Activated CD4-positive, alpha-beta T cell treated with anti-CD3 and anti-CD28 coated beads, Interleukin-2, amount 10 ng/mL, durations not matched to agents 7 days and 5 days (primary cell): ENCODE measurements around the gene C16orf86. TPM values are rescaled to one million over a fixed set of nuclear protein-coding genes. Genes with fewer than 3 reads are reported as not detected.

Experiments used
- CTCF ChIA-PET: fragments of 350-600 bp; sonication (Branson Sonifier 250); formaldehyde crosslinking; loops from one replicate; lab custom pipeline; 2021; ENCODE audit warnings: antibody characterized with exemption; lab: Charles Lee
- POLR2A ChIA-PET: fragments of 350-600 bp; sonication (Branson Sonifier 250); formaldehyde crosslinking; loops from one replicate; lab custom pipeline; 2021; ENCODE audit warnings: antibody characterized with exemption; lab: Charles Lee
- DNase-seq: peaks from one replicate; pipeline ENCODE4 v3.0.0-alpha.2; 2020
- H3K27ac Mint-ChIP-seq: one replicate; pipeline ENCODE4 v1.8.0; 2021; ENCODE audit warnings: mild to moderate bottlenecking, moderate library complexity, mixed read lengths
- H3K27me3 Mint-ChIP-seq: one replicate; pipeline ENCODE4 v1.8.0; 2021; ENCODE audit warnings: mixed read lengths
- H3K36me3 Mint-ChIP-seq: one replicate; pipeline ENCODE4 v1.8.0; 2021; ENCODE audit warnings: low read depth, mixed read lengths
- H3K4me1 Mint-ChIP-seq: one replicate; pipeline ENCODE4 v1.8.0; 2021; ENCODE audit warnings: mixed read lengths
- H3K4me3 Mint-ChIP-seq: one replicate; pipeline ENCODE4 v1.8.0; 2021; ENCODE audit warnings: mild to moderate bottlenecking, moderate library complexity, mixed read lengths
- H3K9me3 Mint-ChIP-seq: one replicate; pipeline ENCODE4 v1.8.0; 2021; ENCODE audit warnings: mixed read lengths
- total RNA-seq, 2 experiments: library from RNA; stranded (reverse); gene quantifications; one replicate each; pipeline ENCODE4 v1.2.3, GENCODE V29; 2021

Gene C16orf86
- total RNA-seq, 2 experiments from 2014 or later = 3.8 to 4.8 TPM

- CTCF ChIA-PET = interaction anchor here (0.6 to 1.4 kb wide), 4 partner anchors 11 to 428 kb away, joined by 3 to 6 read pairs (median 3); partner anchors contain the start of gene GFOD2
- no peaks in the 10 kb centered on the region for H3K27me3 Mint-ChIP-seq
- peaks cover 6% of the 10 kb centered on the region for H3K9me3 Mint-ChIP-seq
- peaks cover 3% of the 10 kb centered on the region for H3K36me3 Mint-ChIP-seq
- DNase-seq = no peak
- POLR2A ChIA-PET = interaction anchor here (0.5 kb wide), 1 partner anchor 185 kb away, joined by 3 read pairs; no protein-coding TSS in a partner anchor
- H3K4me1 Mint-ChIP-seq = peaks cover 20% of the 10 kb centered on the region
- H3K27ac Mint-ChIP-seq = no peak overlapping the region
- H3K4me3 Mint-ChIP-seq = no peak overlapping the region
Measured at GRCh38 chr16:67708368-67708771, 41.8 kb downstream of the C16orf86 start.

- ChIA-PET POLR2A (interaction anchor here (0.5 kb wide), 1 partner anchor 184 kb away, joined by 3 read pairs; no protein-coding TSS in a partner anchor), CTCF (interaction anchor here (1.4 kb wide), 1 partner anchor 108 kb away, joined by 6 read pairs; no protein-coding TSS in a partner anchor)
- H3K36me3 Mint-ChIP-seq = no peaks in the 10 kb centered on the region
- H3K27ac Mint-ChIP-seq = no peak overlapping the region
- H3K9me3 Mint-ChIP-seq = no peaks in the 10 kb centered on the region
- H3K4me3 Mint-ChIP-seq = no peak overlapping the region
- H3K4me1 Mint-ChIP-seq = peaks cover 17% of the 10 kb centered on the region
- H3K27me3 Mint-ChIP-seq = no peaks in the 10 kb centered on the region
- no peak for DNase-seq
Measured at GRCh38 chr16:67709050-67709449, 42.4 kb downstream of the C16orf86 start.

GRCh38 chr16:67710607-67711006 is 44.0 kb downstream of the C16orf86 start:
- POLR2A ChIA-PET = no interaction called here
- no peaks in the 10 kb centered on the region for H3K36me3 Mint-ChIP-seq
- H3K27ac Mint-ChIP-seq = no peak overlapping the region

DNA sequence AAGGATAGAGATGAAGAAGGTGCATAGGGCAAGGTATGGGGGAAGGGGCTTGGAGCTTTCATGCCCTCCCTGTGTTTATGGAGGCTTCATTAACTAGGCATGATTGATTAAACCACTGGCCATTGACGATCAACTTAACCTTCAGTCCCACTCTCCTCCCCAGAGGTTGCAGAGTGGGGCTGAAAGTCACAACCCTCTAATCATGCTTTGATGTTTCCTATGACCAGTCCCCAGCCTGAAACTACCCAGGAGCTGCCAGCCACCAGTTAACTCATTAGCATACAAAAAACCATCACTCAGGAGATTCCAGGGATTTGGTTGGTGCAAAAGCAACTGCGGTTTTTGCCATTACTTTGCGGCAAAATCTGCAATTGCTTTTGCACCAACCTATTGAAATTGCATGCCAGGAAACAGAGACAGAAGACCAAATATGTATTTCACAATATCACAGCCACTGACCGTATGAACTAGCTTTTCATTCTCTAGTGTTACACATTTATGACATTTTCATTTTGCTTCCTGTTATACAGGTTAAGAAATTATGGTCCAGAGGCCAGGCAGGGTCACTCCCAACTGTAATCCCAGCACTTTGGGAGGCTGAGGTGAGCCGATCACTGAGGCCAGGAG is 47.1 kb downstream of the C16orf86 start:
- Mint-ChIP-seq H3K4me1 (peaks cover 19% of the 10 kb centered on the region), H3K4me3 (no peak overlapping the region), H3K27me3 (no peaks in the 10 kb centered on the region), H3K36me3 (no peaks in the 10 kb centered on the region), H3K27ac (no peak overlapping the region), H3K9me3 (no peaks in the 10 kb centered on the region)
- ChIA-PET POLR2A (no interaction called here), CTCF (interaction anchor here (1.3 kb wide), 1 partner anchor 9 kb away, joined by 6 read pairs; no protein-coding TSS in a partner anchor)
- no peak for DNase-seq

More at GRCh38 chr16:67710607-67711006, 44.0 kb downstream of the C16orf86 start:
- Mint-ChIP-seq H3K4me1 (peaks cover 8% of the 10 kb centered on the region), H3K9me3 (no peaks in the 10 kb centered on the region), H3K4me3 (no peak overlapping the region), H3K27me3 (no peaks in the 10 kb centered on the region)
- DNase-seq = no peak
- CTCF ChIA-PET = interaction anchor here (0.9 to 1.0 kb wide), 2 partner anchors 51 to 189 kb away, joined by 3 to 4 read pairs; no protein-coding TSS in a partner anchor

GRCh38 chr16:67714522-67714921 is 47.9 kb downstream of the C16orf86 start:
- no peak overlapping the region for H3K27ac Mint-ChIP-seq
- no peak overlapping the region for H3K4me3 Mint-ChIP-seq
- H3K9me3 Mint-ChIP-seq = no peaks in the 10 kb centered on the region
- POLR2A ChIA-PET = no interaction called here
- peaks cover 19% of the 10 kb centered on the region for H3K4me1 Mint-ChIP-seq
- DNase-seq = no peak
- H3K36me3 Mint-ChIP-seq = no peaks in the 10 kb centered on the region
- CTCF ChIA-PET = interaction anchor here (0.6 to 3.0 kb wide), 4 partner anchors 8 to 514 kb away, joined by 3 to 12 read pairs (median 5); partner anchors contain the start of gene ATP6V0D1
- H3K27me3 Mint-ChIP-seq = no peaks in the 10 kb centered on the region

GRCh38 chr16:67716097-67716496 is 49.5 kb downstream of the C16orf86 start:
- H3K27ac Mint-ChIP-seq = no peak overlapping the region
- ChIA-PET POLR2A (no interaction called here), CTCF (interaction anchor here (0.6 to 3.0 kb wide), 5 partner anchors 11 to 179 kb away, joined by 3 to 12 read pairs (median 3); partner anchors contain the start of gene C16orf86)
- no peak for DNase-seq
- no peak overlapping the region for H3K4me3 Mint-ChIP-seq
- H3K4me1 Mint-ChIP-seq = peaks cover 34% of the 10 kb centered on the region
- H3K27me3 Mint-ChIP-seq = no peaks in the 10 kb centered on the region
- no peaks in the 10 kb centered on the region for H3K9me3 Mint-ChIP-seq
- no peaks in the 10 kb centered on the region for H3K36me3 Mint-ChIP-seq

Other genes with a start within 250 kb of the C16orf86 start
- not detected for gene HSD11B2, start 235.7 kb upstream of the C16orf86 start, total RNA-seq
- gene ATP6V0D1, start 185.7 kb upstream of the C16orf86 start, total RNA-seq = 10 to 100 TPM; 52.1 to 60.3 TPM
- not detected for gene AGRP, start 183.3 kb upstream of the C16orf86 start, total RNA-seq
- 10 to 100 TPM; 12.8 to 15.8 TPM for gene RIPOR1, start 138.0 kb upstream of the C16orf86 start, total RNA-seq
- gene CTCF, start 104.3 kb upstream of the C16orf86 start, total RNA-seq = 10 to 100 TPM; 87.1 to 98.5 TPM
- 100 to 1,000 TPM; 203 to 226 TPM for gene CARMIL2, start 21.7 kb upstream of the C16orf86 start, total RNA-seq
- 10 to 100 TPM; 38.0 to 41.8 TPM for gene ACD, start 6.6 kb upstream of the C16orf86 start, total RNA-seq
- 10 to 100 TPM; 11.6 to 13.0 TPM for gene PARD6A, start 5.9 kb upstream of the C16orf86 start, total RNA-seq
- gene ENKD1, start 64 bp upstream of the C16orf86 start, total RNA-seq = 1 to 10 TPM; 8.0 to 8.2 TPM
- gene GFOD2, start 52.5 kb downstream of the C16orf86 start, total RNA-seq = 10 to 100 TPM; 11.2 to 11.9 TPM
- 10 to 100 TPM; 28.2 to 30.4 TPM for gene RANBP10, start 139.7 kb downstream of the C16orf86 start, total RNA-seq
- under 1 TPM; 0.27 to 0.33 TPM for gene TSNAXIP1, start 140.1 kb downstream of the C16orf86 start, total RNA-seq
- gene THAP11, start 175.5 kb downstream of the C16orf86 start, total RNA-seq = 10 to 100 TPM; 37.5 to 41.7 TPM
- gene NUTF2, start 180.1 kb downstream of the C16orf86 start, total RNA-seq = 100 to 1,000 TPM; 112 to 140 TPM
- 10 to 100 TPM; 62.1 to 64.0 TPM for gene CENPT, start 180.9 kb downstream of the C16orf86 start, total RNA-seq
- gene EDC4, start 206.2 kb downstream of the C16orf86 start, total RNA-seq = 100 to 1,000 TPM; 114 to 128 TPM
- gene NRN1L, start 218.1 kb downstream of the C16orf86 start, total RNA-seq = 1 to 10 TPM; 1.5 to 2.5 TPM
- 10 to 100 TPM; 21.3 to 21.5 TPM for gene PSKH1, start 226.4 kb downstream of the C16orf86 start, total RNA-seq